ENCODE data around the gene TMA7.
A peak's percentile ranks its signal among the peaks of the same experiment; 100 is the strongest.
"Not testable (repeated sequence)": the region's sequence is repeated elsewhere in the genome, so short reads cannot be mapped to it uniquely, and the experiment has no call there.

TMA7 gene

GRCh38 chr3:48436477-48436787 lies 3.6 kb upstream of the TMA7 start:
- no peak for DNase-seq (ENCODE audit: low spot score)

- no peak for DNase-seq (ENCODE audit: low spot score)
Measured at GRCh38 chr3:48436855-48437254, 3.2 kb upstream of the TMA7 start.

GRCh38 chr3:48437812-48438211 lies 2.2 kb upstream of the TMA7 start:
- DNase-seq (ENCODE audit: low spot score), result no peak

GRCh38 chr3:48440590-48440958 lies 517 bp downstream of the TMA7 start:
- no peak for DNase-seq (ENCODE audit: low spot score)

- DNase-seq (ENCODE audit: low spot score), result no peak
Measured at GRCh38 chr3:48441940-48442339, 1.9 kb downstream of the TMA7 start.

- no peak for DNase-seq (ENCODE audit: low spot score)
Measured at GRCh38 chr3:48445277-48445882, 5.3 kb downstream of the TMA7 start.

GRCh38 chr3:48446043-48446424 lies 6.0 kb downstream of the TMA7 start:
- DNase-seq (ENCODE audit: low spot score), result no peak

GRCh38 chr3:48446425-48447193 lies 6.6 kb downstream of the TMA7 start, which contains the start of gene ATRIP:
TSS of gene ATRIP (plus strand) at chr3:48446737. CDS start at chr3:48446846, 109 bp downstream.
- peak; percentile 83 for DNase-seq (ENCODE audit: low spot score)

GRCh38 chr3:48451270-48451669 lies 11.2 kb downstream of the TMA7 start:
- DNase-seq (ENCODE audit: low spot score), result no peak

- no peak for DNase-seq (ENCODE audit: low spot score)
Measured at GRCh38 chr3:48456456-48456855, 16.4 kb downstream of the TMA7 start.

GRCh38 chr3:48459331-48459730 lies 19.3 kb downstream of the TMA7 start:
- no peak for DNase-seq (ENCODE audit: low spot score)

- DNase-seq (ENCODE audit: low spot score), result no peak
Measured at GRCh38 chr3:48459773-48460516, 19.9 kb downstream of the TMA7 start.

GRCh38 chr3:48460517-48460902 lies 20.5 kb downstream of the TMA7 start:
- DNase-seq (ENCODE audit: low spot score), result no peak

GRCh38 chr3:48461767-48462166 lies 21.7 kb downstream of the TMA7 start:
- DNase-seq (ENCODE audit: low spot score), result not testable (repeated sequence)

- no peak for DNase-seq (ENCODE audit: low spot score)
Measured at GRCh38 chr3:48463703-48464102, 23.6 kb downstream of the TMA7 start.

- DNase-seq (ENCODE audit: low spot score), result no peak
Measured at GRCh38 chr3:48464713-48465221, 24.7 kb downstream of the TMA7 start.

GRCh38 chr3:48465237-48465530 lies 25.1 kb downstream of the TMA7 start:
- DNase-seq (ENCODE audit: low spot score), result no peak

GRCh38 chr3:48465531-48466378 lies 25.7 kb downstream of the TMA7 start:
- peak; percentile 100 for DNase-seq (ENCODE audit: low spot score)

- peak; percentile 43 for DNase-seq (ENCODE audit: low spot score)
Measured at GRCh38 chr3:48466386-48467109, 26.5 kb downstream of the TMA7 start.

GRCh38 chr3:48467110-48467454 lies 27.0 kb downstream of the TMA7 start:
- no peak for DNase-seq (ENCODE audit: low spot score)

- no peak for DNase-seq (ENCODE audit: low spot score)
Measured at GRCh38 chr3:48467473-48468267, 27.6 kb downstream of the TMA7 start.
